Measurements from ENCODE around the gene TMEM219. TPM values are rescaled to one million over a fixed set of nuclear protein-coding genes. Genes with fewer than 3 reads are reported as not detected.
"Not testable (repeated sequence)": the region's sequence is repeated elsewhere in the genome, so short reads cannot be mapped to it uniquely, and the experiment has no call there.

Gene TMEM219, protein sequence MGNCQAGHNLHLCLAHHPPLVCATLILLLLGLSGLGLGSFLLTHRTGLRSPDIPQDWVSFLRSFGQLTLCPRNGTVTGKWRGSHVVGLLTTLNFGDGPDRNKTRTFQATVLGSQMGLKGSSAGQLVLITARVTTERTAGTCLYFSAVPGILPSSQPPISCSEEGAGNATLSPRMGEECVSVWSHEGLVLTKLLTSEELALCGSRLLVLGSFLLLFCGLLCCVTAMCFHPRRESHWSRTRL
- 151 and 167 TPM in 2 replicates for total RNA-seq

- no peak for DNase-seq (ENCODE audit: extremely low read depth, low read depth, low spot score)
Observed at GRCh38 chr16:29961479-29962343, at the start of gene TMEM219. Gene TMEM219 (plus strand): TSS chr16:29962079. CDS start chr16:29963144, 1,065 bp downstream.

DNA sequence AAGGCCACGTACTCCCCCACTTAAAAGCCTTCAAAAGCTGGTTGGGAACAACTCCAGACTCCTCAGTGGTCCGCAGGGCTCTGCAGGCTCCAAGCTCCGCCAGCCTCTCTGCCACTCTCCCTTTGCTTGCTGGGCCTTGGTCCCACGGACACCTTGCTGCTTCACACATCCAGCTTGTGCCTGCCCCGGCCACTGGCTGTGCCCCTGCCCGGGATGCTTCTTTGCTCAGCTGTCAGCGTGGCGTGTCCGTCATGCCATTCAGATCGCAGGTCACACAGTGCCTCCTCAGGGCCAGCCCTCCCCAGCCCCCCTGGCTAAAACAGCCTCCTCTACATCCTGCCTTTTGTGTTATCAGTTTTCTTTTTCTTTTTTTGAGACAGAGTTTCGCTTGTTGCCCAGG lies 49.8 kb upstream of the TMEM219 start:
- no peak for DNase-seq (ENCODE audit: extremely low read depth, low read depth, low spot score)

DNA sequence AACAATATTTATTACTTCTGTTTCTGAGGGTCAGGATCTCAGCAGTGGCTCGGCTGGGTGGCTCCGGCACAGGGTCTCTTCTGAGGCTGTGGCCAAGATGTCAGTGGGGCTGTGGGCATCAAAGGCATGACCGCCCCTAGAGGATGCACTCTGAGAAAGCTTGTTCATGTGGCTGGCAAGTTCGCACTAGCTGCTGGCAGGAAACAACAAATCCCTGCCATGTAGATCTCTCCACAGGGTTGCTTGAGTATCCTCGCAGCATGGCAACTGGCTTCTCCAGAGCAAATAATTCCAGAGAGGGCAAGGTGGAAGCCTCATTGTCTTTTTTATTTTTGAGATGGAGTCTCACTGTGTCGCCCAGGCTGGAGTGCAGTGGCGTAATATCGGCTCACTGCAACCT lies 48.4 kb upstream of the TMEM219 start:
- DNase-seq (ENCODE audit: extremely low read depth, low read depth, low spot score) = no peak

DNA sequence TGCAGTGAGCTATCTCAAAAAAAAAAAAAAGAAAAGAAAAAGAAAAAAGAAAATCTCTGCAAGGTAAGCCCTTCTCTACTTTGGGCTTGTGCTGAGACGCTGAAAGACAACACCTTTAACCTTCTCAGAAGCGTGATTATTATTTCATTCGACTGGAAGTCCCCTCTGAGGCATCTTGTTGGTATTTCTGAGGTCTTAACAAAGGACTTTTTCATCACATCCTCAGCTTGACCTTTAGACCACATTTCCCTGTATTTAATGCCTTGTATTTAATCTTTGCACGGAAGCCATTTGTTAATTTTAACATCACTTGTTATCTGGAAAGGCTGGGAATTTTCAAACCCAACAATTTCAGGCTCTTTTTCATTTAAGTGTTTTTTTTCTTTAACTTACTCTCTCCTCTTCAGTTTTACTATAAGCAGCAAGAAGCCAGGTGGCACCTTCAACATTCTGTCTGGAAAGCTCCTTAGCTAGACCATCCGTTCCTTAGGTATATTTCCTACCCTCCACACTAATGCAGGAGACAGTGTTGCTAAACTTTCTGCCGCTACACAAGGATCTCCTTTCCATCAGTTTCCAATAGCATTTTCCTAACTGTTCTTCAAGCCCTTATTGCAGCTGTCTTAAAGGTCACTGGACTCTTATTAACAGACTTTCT lies 46.2 kb upstream of the TMEM219 start:
- no peak for DNase-seq (ENCODE audit: extremely low read depth, low read depth, low spot score)

- no peak for DNase-seq (ENCODE audit: extremely low read depth, low read depth, low spot score)
Observed at GRCh38 chr16:29916979-29917378, 44.9 kb upstream of the TMEM219 start.

DNA sequence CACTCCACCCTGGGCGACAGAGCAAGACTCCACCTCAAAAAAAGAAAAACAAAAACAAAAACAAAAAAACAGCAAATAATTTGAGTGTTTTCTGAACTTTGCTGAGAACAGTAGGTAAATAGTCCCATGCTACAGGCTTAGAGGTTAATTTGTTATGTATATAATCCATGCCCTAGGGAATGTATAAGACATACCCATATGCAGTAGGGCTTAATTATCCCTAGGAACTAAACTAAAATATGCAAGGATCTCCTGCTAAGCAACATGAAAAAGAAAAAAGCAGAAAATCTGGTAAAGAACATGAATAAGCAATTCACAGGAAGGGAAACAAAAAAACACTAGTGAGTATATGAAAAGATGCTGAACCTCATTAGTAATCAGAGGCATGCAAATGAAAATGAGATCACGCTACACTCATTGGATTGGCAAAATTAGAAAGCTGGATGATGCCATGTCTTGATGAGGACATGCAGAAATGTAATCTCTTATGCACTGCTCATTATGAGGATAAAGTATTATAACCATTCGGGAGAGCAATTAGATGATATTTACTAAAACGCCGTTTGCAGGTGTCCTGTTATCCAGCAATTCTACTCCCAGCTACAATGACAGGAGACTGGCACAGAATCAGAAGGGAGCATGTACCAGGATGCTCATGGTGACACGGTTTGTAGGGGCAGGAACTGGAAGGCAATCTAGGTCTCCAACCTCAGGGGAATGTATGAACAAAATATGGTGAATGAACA lies 41.4 kb upstream of the TMEM219 start:
- DNase-seq (ENCODE audit: extremely low read depth, low read depth, low spot score) = no peak

DNA sequence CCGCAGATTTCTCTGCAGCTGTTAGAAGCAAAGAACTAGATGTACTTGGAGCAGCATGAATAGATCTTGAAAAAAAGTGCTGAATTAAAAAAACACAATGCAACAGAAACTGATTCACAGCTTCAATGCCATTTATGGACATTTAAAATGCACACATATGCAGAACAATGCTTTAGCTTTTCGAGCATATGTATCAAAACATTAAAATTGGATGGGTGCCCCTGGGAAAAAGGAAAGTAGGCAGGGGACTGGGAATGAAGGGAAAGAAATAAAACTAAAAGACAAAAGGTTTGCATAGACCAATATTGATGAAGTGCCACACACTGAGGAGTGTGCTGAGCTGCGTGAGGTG lies 40.9 kb upstream of the TMEM219 start:
- DNase-seq (ENCODE audit: extremely low read depth, low read depth, low spot score) = no peak

DNA sequence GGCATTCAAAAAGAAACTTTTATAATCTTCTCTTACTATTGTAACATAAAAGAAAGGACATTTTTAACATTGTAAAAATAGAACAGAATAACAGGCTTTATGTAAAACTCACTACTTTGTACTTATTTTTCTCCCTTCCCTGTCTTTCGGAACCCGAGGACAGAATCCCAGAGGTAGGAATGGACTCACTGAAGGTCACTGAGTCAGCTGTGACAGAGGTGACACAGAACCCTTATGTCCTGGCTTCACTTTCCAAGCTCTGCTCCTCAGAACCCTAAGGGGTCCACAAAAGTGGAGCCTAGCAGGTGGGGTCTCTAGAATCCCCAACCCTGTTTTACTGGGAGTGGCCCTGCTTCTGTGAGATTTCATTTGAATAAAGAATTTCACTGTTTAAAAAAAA lies 39.6 kb upstream of the TMEM219 start:
- DNase-seq (ENCODE audit: extremely low read depth, low read depth, low spot score) = no peak

DNA sequence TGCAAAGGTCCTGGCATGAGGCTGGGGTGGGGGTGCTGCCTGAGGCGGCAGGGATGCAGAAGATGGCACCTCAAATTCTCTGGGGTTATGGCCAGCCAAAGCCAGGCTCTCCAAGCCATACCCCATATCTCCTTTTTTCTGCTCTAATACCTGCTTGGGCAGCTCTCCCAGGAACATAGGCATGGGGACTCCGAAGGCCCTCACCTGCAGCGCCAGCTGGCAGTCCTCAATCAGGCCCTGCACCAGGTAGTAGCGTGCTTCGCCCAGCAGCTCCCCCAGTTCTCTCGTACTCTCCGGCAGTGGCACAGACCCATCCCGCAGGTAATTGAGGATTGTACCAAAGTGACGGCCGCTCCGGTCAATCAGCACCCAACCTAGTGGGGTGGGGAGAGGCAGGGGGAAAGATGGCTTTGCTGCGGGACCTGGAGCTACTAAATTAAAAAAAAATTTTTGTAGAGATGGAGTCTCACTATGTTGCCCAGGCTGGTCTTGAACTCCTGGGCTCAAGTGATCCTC lies 38.8 kb upstream of the TMEM219 start:
- DNase-seq (ENCODE audit: extremely low read depth, low read depth, low spot score) = no peak

DNA sequence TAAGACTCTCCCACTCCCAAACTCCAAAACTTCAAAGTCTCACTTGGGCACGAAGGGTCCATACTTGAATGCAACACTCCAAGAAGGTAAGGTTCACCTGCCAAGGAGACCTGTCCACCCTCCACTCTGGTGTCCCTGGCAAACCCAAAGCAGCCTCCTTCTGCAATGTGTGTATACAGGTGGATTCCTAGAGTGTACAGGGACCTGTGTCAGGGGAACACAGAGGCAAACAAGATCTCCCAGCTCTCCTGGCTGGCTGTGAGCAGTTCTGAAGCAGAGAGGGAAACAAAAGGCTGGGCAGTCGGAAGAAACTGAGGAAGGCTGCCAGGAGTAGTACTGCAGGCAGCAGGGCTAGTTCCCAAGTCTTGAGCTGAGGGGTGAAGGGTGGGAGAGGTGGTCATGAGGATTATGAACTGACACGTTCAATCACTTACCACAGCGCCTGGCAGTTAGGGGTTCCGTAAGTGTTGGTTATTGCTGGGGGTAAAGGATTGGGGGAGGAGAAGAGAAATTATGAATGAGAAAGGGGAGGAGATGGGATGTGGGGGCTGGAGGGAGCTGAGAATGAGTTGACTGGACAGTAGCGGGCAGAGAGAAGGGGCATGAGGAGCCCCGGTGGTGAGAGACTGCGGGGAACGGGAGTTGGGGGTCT lies 36.6 kb upstream of the TMEM219 start:
- DNase-seq (ENCODE audit: extremely low read depth, low read depth, low spot score) = no peak

DNA sequence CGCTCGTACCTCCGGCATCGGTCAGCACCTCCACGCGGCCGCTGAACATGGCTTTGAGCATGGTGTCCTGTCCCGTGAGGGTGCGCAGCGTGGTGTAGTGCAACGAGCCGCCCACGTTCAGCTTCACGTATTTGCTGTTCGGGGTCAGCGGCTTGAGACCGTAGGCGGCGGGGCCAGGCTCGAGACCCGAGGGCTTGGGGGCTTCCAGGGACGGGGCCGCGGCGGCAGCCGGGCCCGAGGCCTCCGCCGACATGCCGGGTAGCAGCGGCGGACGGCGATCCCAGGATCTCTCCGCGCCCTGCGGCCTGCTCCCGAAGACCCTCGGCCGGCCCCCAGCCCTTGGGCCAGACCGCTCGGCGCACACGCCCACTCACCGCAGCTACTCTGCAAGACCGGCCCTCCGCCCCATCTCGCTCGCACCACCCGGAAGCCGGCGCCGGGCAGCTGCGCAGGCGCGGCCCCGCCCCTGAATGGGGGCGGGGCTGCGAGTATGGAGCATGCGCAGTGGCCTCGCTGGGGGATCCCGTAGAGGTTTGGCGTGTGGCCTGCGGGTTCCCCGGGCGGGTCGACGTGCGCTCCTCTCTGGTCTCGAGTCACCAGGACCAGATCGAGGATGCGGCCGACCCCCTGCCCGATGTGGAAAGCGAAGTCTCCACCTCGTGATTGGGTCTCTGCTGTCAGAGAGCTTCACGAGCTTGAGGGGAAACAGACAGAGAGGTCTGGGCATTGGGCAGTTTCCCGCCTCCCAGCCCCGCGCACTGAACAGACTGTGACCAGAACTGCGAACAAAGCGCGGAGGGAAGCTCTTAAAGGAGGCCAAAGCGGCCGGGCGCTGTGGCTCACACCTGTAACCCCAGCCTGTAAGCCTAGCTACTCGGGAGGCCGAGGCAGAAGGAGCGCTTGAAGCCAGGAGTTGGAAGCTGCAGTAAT lies 35.8 kb upstream of the TMEM219 start, which contains the start of gene KCTD13:
Gene KCTD13, minus strand, starts transcription at position 446 of the 930 bp plus-strand sequence. Its CDS starts 193 bp downstream, at position 253.
- no peak for DNase-seq (ENCODE audit: extremely low read depth, low read depth, low spot score)

DNA sequence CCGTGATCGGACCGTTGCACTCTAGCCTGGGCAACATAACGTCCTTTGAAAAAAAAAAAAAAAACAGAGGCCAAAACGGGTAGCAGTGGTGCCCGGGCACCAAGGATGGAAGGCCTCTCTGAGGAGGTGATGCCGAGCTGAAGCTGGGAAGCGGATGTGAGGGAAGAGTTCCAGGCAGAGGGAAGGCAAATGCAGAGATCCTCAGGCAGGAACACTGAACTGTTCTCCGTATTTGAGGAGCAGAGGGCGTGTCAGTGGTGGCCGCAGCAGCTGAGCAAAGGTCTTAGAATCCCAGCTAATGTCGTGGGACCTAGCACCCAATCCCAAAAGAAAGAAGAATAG lies 35.2 kb upstream of the TMEM219 start:
- DNase-seq (ENCODE audit: extremely low read depth, low read depth, low spot score) = no peak

DNA sequence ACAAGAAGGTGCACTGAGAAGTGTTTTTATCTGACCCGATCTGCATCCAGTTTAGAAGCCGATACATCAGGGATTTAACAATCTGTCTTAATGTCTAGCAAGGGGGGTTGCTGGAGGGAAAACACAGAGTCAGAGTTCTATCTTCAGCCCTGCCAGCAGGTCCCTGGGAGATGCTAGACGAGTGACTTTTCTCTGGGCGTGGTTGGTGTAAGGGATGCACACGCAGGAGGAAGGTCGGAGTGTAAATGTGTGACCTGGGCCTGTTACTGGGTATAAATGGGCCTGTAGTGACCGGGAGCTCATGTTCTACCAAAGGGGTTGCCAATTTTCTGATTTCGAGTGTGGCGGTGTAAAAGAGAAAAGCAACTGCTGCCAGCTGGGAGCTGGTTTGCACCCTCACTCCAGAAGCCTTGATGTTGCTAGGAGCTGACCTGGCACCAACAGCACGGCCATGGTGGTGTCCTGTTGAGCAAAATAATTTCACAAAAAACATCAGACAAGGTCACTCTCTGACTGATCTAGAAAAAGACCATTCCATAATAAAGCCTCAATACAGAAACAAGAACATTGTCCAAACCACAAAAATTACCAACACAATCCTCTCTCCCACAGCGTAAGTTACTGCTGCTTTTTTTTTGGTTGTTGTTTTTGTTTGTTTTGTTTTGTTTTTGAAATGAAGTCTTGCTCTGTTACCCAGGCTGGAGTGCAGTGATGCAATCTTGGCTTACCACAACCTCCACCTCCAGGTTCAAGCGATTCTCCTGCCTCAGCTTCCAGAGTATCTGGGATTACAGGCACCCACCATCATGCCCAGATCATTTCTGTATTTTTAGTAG lies 34.6 kb upstream of the TMEM219 start:
- DNase-seq (ENCODE audit: extremely low read depth, low read depth, low spot score) = no peak

DNA sequence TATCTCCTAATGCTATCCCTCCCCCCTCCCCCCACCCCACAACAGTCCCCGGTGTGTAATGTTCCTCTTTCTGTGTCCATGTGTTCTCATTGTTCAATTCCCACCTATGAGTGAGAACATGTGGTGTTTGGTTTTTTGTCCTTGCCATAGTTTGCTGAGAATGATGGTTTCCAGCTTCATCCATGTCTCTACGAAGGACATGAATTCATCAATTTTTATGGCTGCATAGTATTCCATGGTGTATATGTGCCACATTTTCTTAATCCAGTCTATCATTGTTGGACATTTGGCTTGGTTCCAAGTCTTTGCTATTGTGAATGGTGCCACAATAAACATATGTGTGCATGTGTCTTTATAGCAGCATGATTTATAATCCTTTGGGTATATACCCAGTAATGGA lies 30.1 kb upstream of the TMEM219 start:
- not testable (repeated sequence) for DNase-seq (ENCODE audit: extremely low read depth, low read depth, low spot score)

DNA sequence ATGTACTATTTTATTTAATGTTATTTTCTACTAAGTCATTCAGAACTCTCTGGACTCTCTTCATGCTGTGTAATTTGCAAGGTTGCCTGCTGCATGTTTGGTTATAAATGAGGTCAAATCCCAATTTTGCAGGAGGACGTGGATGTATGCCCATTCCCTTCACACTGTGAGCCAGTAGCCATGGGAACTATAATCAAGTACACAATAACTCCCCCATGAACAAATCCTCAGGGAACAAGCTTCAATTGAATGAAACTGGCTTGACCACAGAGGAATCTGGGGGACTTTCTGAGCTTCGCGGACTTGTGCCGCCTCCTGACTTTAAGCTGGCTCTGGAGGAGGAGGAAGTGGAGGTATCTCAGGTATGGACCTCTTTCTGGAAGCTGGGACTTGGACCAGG lies 21.2 kb upstream of the TMEM219 start:
- no peak for DNase-seq (ENCODE audit: extremely low read depth, low read depth, low spot score)

- DNase-seq (ENCODE audit: extremely low read depth, low read depth, low spot score) = no peak
Observed at GRCh38 chr16:29943846-29944799, 17.8 kb upstream of the TMEM219 start.

GRCh38 chr16:29947897-29948296 lies 14.0 kb upstream of the TMEM219 start:
- DNase-seq (ENCODE audit: extremely low read depth, low read depth, low spot score) = no peak
